Uterus (tissue), 4 donors: ENCODE data around the gene ZNF219. TPM values are rescaled to one million over a fixed set of nuclear protein-coding genes. Genes with fewer than 3 reads are reported as not detected.

Experiments
- DNase-seq, 2 donors: peaks; one replicate each; pipeline ENCODE4 v3.0.0-alpha.2; 2019 to 2020
- H3K27ac ChIP-seq, 2 donors: fragments of 200-600 bp; sonication (generic); 1 replicate in 1 of 2; 2 replicates in 1 of 2; pipeline ENCODE4 v1.5.1; 2016 to 2018
- H3K27me3 ChIP-seq, 2 donors: fragments of 200-600 bp; sonication (generic); one replicate each; pipeline ENCODE4 v1.5.1; 2018 to 2019; ENCODE audit warnings: control low read depth in 1 of 2
- H3K36me3 ChIP-seq, 2 donors: fragments of 200-600 bp; sonication (generic); one replicate each; pipeline ENCODE4 v1.5.1; 2019; ENCODE audit warnings: control low read depth in 1 of 2
- H3K4me1 ChIP-seq, 2 donors: fragments of 200-600 bp; sonication (generic); one replicate each; pipeline ENCODE4 v1.5.1; 2018 to 2019; ENCODE audit warnings: control low read depth in 1 of 2
- H3K4me3 ChIP-seq, 2 donors: fragments of 200-600 bp; sonication (generic); 1 replicate in 1 of 2; 2 replicates in 1 of 2; pipeline ENCODE4 v1.5.1; 2018 to 2019; ENCODE audit warnings: mild to moderate bottlenecking in 1 of 2
- H3K9me3 ChIP-seq, 2 donors: fragments of 200-600 bp; sonication (generic); one replicate each; pipeline ENCODE4 v1.5.1; 2019; ENCODE audit warnings: control low read depth in 1 of 2
- POLR2A ChIP-seq, 2 donors: fragments of 450-650 bp; IDR thresholded peaks; one replicate each; pipeline ENCODE4 v1.6.1; 2016; ENCODE audit warnings: antibody characterized with exemption in 2 of 2, mild to moderate bottlenecking in 1 of 2, moderate library complexity in 1 of 2
- intact Hi-C: fragments of 100-400 bp; cut with DNase I; formaldehyde crosslinking; loops from one replicate; pipeline ENCODE4 v1.15.1; 2023; ENCODE audit warnings: low total_unique reads
- total RNA-seq, 4 donors: library from RNA; depleted of rRNA in 3 of 4; stranded (reverse); fragments of >200 nt in 3 of 4; gene quantifications; one replicate each; pipeline versions ENCODE4 v1.1.0 to v1.2.4, GENCODE V29; 2014 to 2023
- TF ChIP-seq, protein P1 (sequence below), 4 experiments: fragments of 200-600 bp in 2 of 4; fragments of 450-650 bp in 2 of 4; sonication (generic) in 2 of 4; IDR thresholded peaks; one replicate each; pipeline ENCODE4 v1.5.1; 2016 to 2019; ENCODE audit warnings: antibody characterized with exemption in 4 of 4, mild to moderate bottlenecking in 2 of 4, moderate library complexity in 1 of 4
- donor health status: DM: yes; HTN: yes; CAD: no.

The ZNF219 gene
- total RNA-seq, 4 donors from 2014 or later = 7.4 to 56.8 (median 15.9) TPM

DNA sequence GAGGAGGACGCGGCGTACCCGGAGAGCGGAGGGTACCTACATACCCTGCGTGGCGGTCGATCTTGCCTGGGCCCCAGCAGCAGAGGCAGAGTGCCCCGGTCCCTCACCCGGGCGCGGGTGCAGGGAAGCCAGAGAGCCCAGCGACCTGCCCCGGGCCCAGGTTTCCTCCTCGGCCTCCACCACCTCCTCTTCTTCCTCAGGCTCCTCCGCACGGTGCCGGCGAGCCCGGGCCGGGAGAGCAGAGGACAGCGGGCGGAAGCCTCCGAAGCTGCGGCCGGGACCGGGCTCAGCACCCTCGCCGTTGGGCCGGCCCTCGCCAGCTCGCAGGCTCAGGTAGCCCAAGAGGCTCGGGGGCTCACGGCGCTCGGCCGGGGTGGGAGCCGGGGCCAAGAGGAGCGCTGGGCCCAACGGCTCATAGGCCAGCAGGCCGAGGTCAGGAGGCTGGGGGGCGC lies 6.6 kb downstream of the ZNF219 start:
- peak overlapping the region; percentile 25 to 54 for H3K27ac ChIP-seq
- H3K9me3 ChIP-seq = no peaks in the 10 kb centered on the region
- no peak overlapping the region for H3K4me3 ChIP-seq
- no peaks in the 10 kb centered on the region for H3K4me1 ChIP-seq
- H3K27me3 ChIP-seq = no peaks in the 10 kb centered on the region
- DNase-seq = peak in 1 of 2 donors; percentile 18
- intact Hi-C loops = no loop called here
- no peaks in the 10 kb centered on the region for H3K36me3 ChIP-seq
- TF ChIP-seq POLR2A (IDR thresholded peaks at IDR 0.05) = no peak
- TF ChIP-seq, protein P1, sequence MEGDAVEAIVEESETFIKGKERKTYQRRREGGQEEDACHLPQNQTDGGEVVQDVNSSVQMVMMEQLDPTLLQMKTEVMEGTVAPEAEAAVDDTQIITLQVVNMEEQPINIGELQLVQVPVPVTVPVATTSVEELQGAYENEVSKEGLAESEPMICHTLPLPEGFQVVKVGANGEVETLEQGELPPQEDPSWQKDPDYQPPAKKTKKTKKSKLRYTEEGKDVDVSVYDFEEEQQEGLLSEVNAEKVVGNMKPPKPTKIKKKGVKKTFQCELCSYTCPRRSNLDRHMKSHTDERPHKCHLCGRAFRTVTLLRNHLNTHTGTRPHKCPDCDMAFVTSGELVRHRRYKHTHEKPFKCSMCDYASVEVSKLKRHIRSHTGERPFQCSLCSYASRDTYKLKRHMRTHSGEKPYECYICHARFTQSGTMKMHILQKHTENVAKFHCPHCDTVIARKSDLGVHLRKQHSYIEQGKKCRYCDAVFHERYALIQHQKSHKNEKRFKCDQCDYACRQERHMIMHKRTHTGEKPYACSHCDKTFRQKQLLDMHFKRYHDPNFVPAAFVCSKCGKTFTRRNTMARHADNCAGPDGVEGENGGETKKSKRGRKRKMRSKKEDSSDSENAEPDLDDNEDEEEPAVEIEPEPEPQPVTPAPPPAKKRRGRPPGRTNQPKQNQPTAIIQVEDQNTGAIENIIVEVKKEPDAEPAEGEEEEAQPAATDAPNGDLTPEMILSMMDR (IDR thresholded peaks at IDR 0.05) = no peak

DNA sequence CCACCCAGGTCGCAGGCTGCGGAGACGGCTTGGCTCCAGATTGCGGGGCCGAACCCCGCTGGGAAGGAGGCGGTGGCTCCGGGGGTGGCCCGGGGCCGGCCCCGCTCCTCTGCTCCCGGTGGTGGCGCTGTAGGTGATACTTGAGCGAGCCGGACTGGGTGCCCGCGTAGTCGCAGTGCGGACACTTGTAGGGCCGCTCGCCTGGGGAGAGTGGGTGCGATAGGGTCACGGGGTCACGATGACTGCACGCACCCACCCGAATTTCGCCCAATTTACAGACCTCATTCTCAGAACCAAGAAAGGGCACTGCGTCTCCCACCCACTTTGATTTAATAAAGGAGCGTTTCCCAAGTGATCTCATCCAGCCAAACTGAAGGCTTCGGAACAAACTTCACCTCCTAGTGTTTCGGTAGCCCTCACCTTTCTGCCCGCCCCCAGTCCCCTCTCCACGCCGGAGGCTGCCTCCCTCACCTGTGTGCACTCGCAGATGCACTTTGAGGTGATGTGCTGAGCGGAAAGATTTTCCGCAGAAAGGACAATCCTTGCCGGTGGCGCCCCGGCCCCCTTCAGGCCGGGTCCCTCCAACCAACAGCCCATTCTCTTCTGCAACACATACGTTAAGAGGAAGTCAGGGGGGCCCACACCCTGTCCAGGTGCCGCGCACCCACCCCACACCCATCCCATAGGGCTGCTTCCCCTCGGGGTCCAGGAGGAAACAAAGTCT lies 7.4 kb downstream of the ZNF219 start:
- H3K27ac ChIP-seq = no peak overlapping the region
- no peaks in the 10 kb centered on the region for H3K9me3 ChIP-seq
- intact Hi-C loops = no loop called here
- H3K27me3 ChIP-seq = no peaks in the 10 kb centered on the region
- DNase-seq = peak in 1 of 2 donors; percentile 21
- H3K4me1 ChIP-seq = no peaks in the 10 kb centered on the region
- no peaks in the 10 kb centered on the region for H3K36me3 ChIP-seq
- TF ChIP-seq, protein P1 (IDR thresholded peaks at IDR 0.05) = no peak
- TF ChIP-seq POLR2A (IDR thresholded peaks at IDR 0.05) = no peak
- no peak overlapping the region for H3K4me3 ChIP-seq

DNA sequence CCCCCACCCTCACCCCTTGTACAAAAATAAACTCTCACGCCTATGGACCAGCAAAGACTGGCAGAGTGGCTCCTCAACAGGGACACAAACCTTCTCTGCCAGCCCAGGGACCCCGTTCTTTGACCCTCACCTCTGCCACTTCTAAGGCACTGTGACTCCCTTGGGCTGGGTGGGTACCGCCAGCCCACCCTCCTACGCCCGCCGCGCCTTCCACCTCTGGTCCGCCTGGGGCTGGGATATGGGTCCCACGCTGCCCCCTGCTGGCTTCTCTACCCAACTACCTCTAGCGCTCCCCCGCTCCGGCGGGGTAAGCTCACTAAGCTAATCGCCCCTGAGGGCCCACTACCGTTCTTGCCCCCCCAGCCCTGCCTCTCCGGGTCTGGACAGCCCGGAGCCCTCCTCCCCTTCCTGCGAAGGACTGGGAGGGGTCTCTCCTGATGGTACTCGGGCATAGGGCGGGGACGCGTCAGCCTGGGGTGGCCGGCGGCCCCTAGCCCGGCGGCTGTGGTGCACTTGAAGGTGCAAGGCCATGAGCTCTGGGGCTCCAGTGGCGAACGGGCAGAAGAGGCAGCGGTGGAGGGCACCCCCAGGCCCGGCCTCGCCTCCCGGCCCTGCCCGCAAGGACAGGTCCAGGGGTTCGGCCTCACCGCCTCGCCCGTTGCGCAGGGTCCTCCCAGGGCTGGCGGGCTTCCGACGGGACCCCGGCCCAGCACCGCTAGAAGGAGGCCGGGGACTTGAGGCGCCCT lies 8.1 kb downstream of the ZNF219 start:
- no peaks in the 10 kb centered on the region for H3K36me3 ChIP-seq
- no peak for TF ChIP-seq POLR2A (IDR thresholded peaks at IDR 0.05)
- TF ChIP-seq, protein P1 (IDR thresholded peaks at IDR 0.05) = peak in 2 of 4 experiments; percentile 18 to 39
- no peaks in the 10 kb centered on the region for H3K9me3 ChIP-seq
- H3K27me3 ChIP-seq = no peaks in the 10 kb centered on the region
- no peak overlapping the region for H3K4me3 ChIP-seq
- intact Hi-C loops = no loop called here
- no peaks in the 10 kb centered on the region for H3K4me1 ChIP-seq
- DNase-seq = no peak
- no peak overlapping the region for H3K27ac ChIP-seq

DNA sequence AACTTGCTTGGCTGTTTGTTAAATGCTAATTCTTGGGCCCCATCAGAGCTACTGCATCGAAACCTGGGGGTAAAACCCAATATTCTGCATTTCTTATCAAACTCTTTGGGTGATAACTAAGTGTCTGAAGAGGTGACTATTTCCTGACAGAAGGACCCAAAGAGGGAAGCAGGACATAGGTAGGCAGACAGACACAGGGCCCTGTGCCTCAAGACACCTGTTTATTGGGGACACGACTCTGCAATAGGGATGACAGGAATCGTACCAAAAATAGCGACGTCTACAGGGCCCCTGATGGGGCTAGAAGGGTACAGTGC lies 8.6 kb downstream of the ZNF219 start:
- intact Hi-C loops = no loop called here
- Histone ChIP-seq H3K36me3 (no peaks in the 10 kb centered on the region), H3K4me1 (no peaks in the 10 kb centered on the region), H3K27ac (no peak overlapping the region), H3K9me3 (no peaks in the 10 kb centered on the region), H3K4me3 (no peak overlapping the region), H3K27me3 (no peaks in the 10 kb centered on the region)
- DNase-seq = no peak
- TF ChIP-seq, protein P1 (IDR thresholded peaks at IDR 0.05) = no peak
- TF ChIP-seq POLR2A (IDR thresholded peaks at IDR 0.05) = no peak

DNA sequence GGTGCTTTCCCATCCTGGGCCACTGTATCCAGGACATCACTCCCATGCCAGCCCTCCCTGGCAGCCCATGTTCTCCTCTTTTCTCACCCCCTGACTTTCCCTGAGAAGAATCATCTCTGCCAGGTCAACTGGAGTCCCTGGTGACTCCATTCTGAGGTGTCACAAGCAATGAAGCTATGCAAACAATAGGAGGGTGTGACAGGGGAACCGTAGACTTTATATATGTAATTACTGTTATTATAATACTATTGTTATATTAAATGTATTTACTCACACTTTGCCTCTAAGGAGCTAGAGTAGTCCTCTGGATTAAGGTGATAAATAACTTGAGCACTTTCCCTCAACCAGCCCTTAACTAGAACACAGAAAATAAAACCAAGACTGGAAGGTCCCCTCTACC lies 9.2 kb downstream of the ZNF219 start:
- TF ChIP-seq POLR2A (IDR thresholded peaks at IDR 0.05) = no peak
- TF ChIP-seq, protein P1 (IDR thresholded peaks at IDR 0.05) = no peak
- H3K4me1 ChIP-seq = no peaks in the 10 kb centered on the region
- no peak overlapping the region for H3K4me3 ChIP-seq
- no peaks in the 10 kb centered on the region for H3K27me3 ChIP-seq
- no peak overlapping the region for H3K27ac ChIP-seq
- no peaks in the 10 kb centered on the region for H3K9me3 ChIP-seq
- H3K36me3 ChIP-seq = no peaks in the 10 kb centered on the region
- DNase-seq = no peak
- intact Hi-C loops = no loop called here
